Measurements from ENCODE around the gene ITGA11.

DNA sequence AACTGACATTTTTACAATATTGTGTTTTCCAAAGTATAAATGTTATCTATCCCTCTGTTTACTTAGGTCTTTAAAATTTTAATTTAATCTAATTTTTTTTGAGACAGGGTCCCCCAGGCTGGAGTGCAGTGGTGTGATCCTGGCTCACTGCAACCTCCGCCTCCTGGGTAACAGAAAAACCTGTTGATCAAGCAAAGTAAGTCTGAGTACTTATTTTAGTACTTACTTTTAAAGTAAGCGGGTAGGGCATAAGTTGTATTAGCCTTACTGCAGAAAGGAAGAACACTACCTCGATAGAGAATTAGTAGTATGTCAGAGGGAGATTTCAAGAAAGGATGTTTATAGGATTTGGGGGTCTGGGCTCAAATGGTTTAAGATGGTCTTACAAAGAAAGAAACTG, 166.3 kb downstream of the ITGA11 start:
- TF ChIP-seq ZFP30 (CRISPR knock-in tag; IDR thresholded peaks at IDR 0.05) (no peak), GLIS3 (CRISPR knock-in tag; IDR thresholded peaks at IDR 0.05) (no peak), RARB (CRISPR knock-in tag; IDR thresholded peaks at IDR 0.05) (no peak), ZC3H10 (CRISPR knock-in tag; IDR thresholded peaks at IDR 0.05) (no peak), TOX (CRISPR knock-in tag; IDR thresholded peaks at IDR 0.05; ENCODE audit: borderline replicate concordance) (no peak), ZNF8 (CRISPR knock-in tag; IDR thresholded peaks at IDR 0.05) (no peak), ZFP3 (CRISPR knock-in tag; IDR thresholded peaks at IDR 0.05) (no peak), TCF4 (CRISPR knock-in tag; IDR thresholded peaks at IDR 0.05; ENCODE audit: borderline replicate concordance) (no peak), TSHZ2 (CRISPR knock-in tag; IDR thresholded peaks at IDR 0.05) (no peak)
- TF ChIP-seq, protein P1, sequence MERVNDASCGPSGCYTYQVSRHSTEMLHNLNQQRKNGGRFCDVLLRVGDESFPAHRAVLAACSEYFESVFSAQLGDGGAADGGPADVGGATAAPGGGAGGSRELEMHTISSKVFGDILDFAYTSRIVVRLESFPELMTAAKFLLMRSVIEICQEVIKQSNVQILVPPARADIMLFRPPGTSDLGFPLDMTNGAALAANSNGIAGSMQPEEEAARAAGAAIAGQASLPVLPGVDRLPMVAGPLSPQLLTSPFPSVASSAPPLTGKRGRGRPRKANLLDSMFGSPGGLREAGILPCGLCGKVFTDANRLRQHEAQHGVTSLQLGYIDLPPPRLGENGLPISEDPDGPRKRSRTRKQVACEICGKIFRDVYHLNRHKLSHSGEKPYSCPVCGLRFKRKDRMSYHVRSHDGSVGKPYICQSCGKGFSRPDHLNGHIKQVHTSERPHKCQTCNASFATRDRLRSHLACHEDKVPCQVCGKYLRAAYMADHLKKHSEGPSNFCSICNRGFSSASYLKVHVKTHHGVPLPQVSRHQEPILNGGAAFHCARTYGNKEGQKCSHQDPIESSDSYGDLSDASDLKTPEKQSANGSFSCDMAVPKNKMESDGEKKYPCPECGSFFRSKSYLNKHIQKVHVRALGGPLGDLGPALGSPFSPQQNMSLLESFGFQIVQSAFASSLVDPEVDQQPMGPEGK (CRISPR knock-in tag; IDR thresholded peaks at IDR 0.05; ENCODE audit: borderline replicate concordance), result no peak
- TF ChIP-seq, protein P2, sequence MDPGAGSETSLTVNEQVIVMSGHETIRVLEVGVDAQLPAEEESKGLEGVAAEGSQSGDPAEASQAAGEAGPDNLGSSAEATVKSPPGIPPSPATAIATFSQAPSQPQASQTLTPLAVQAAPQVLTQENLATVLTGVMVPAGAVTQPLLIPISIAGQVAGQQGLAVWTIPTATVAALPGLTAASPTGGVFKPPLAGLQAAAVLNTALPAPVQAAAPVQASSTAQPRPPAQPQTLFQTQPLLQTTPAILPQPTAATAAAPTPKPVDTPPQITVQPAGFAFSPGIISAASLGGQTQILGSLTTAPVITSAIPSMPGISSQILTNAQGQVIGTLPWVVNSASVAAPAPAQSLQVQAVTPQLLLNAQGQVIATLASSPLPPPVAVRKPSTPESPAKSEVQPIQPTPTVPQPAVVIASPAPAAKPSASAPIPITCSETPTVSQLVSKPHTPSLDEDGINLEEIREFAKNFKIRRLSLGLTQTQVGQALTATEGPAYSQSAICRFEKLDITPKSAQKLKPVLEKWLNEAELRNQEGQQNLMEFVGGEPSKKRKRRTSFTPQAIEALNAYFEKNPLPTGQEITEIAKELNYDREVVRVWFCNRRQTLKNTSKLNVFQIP (CRISPR knock-in tag; IDR thresholded peaks at IDR 0.05; ENCODE audit: borderline replicate concordance, low read depth), result no peak

Measured in SK-N-SH treated with all-trans-retinoic acid at 6 μM for 48 hours (cell line).